HG02981 (cell line): ENCODE data around the gene CNIH3.
"Not testable (repeated sequence)": the region's sequence is repeated elsewhere in the genome, so short reads cannot be mapped to it uniquely, and the experiment has no call there.

Source experiments
- ATAC-seq: cut with Tn5 transposase; IDR thresholded peaks from one replicate; pipeline ENCODE4 v1.9.1; 2021; ENCODE audit warnings: mild to moderate bottlenecking, moderate library complexity; ENCODE audit not compliant: unreplicated experiment

The CNIH3 gene

GRCh38 chr1:224615861-224616755 is at the start of gene CNIH3:
CNIH3 (plus strand) TSS chr1:224616317; CDS start chr1:224617175, 858 bp downstream.
- ATAC-seq = no peak

- not testable (repeated sequence) for ATAC-seq
Observed at GRCh38 chr1:224566492-224566891, 49.6 kb upstream of the CNIH3 start.

- ATAC-seq = no peak
Observed at GRCh38 chr1:224569276-224569675, 46.8 kb upstream of the CNIH3 start.

- ATAC-seq = not testable (repeated sequence)
Observed at GRCh38 chr1:224571975-224572374, 44.1 kb upstream of the CNIH3 start.

- ATAC-seq = no peak
Observed at GRCh38 chr1:224579526-224579925, 36.6 kb upstream of the CNIH3 start.

- no peak for ATAC-seq
Observed at GRCh38 chr1:224580006-224580405, 36.1 kb upstream of the CNIH3 start.

GRCh38 chr1:224582041-224582440 is 34.1 kb upstream of the CNIH3 start:
- ATAC-seq = no peak

- no peak for ATAC-seq
Observed at GRCh38 chr1:224583774-224584173, 32.3 kb upstream of the CNIH3 start.

GRCh38 chr1:224585051-224585450 is 31.1 kb upstream of the CNIH3 start:
- no peak for ATAC-seq

- ATAC-seq = no peak
Observed at GRCh38 chr1:224587051-224587450, 29.1 kb upstream of the CNIH3 start.

- no peak for ATAC-seq
Observed at GRCh38 chr1:224588515-224588914, 27.6 kb upstream of the CNIH3 start.

- ATAC-seq = no peak
Observed at GRCh38 chr1:224589006-224589405, 27.1 kb upstream of the CNIH3 start.

- no peak for ATAC-seq
Observed at GRCh38 chr1:224591326-224591725, 24.8 kb upstream of the CNIH3 start.

GRCh38 chr1:224592636-224593582 is 23.2 kb upstream of the CNIH3 start:
- peak; percentile 45 for ATAC-seq

- ATAC-seq = no peak
Observed at GRCh38 chr1:224594360-224594759, 21.8 kb upstream of the CNIH3 start.

GRCh38 chr1:224594851-224595250 is 21.3 kb upstream of the CNIH3 start:
- no peak for ATAC-seq

- ATAC-seq = no peak
Observed at GRCh38 chr1:224605482-224606181, 10.5 kb upstream of the CNIH3 start.

GRCh38 chr1:224607188-224608148 is 8.6 kb upstream of the CNIH3 start:
- no peak for ATAC-seq

GRCh38 chr1:224609333-224609732 is 6.8 kb upstream of the CNIH3 start:
- ATAC-seq = no peak

GRCh38 chr1:224612246-224612645 is 3.9 kb upstream of the CNIH3 start:
- ATAC-seq = no peak
